DMS53 treated with DMSO at 0.1 percent for 48 hours (cell line): ENCODE data around the gene EDAR.

ENCODE experiments used
- DNase-seq: peaks from one replicate; lab custom pipeline; 2025; ENCODE audit not compliant: unreplicated experiment; lab: John Stamatoyannopoulos, UW

The EDAR gene

DNA sequence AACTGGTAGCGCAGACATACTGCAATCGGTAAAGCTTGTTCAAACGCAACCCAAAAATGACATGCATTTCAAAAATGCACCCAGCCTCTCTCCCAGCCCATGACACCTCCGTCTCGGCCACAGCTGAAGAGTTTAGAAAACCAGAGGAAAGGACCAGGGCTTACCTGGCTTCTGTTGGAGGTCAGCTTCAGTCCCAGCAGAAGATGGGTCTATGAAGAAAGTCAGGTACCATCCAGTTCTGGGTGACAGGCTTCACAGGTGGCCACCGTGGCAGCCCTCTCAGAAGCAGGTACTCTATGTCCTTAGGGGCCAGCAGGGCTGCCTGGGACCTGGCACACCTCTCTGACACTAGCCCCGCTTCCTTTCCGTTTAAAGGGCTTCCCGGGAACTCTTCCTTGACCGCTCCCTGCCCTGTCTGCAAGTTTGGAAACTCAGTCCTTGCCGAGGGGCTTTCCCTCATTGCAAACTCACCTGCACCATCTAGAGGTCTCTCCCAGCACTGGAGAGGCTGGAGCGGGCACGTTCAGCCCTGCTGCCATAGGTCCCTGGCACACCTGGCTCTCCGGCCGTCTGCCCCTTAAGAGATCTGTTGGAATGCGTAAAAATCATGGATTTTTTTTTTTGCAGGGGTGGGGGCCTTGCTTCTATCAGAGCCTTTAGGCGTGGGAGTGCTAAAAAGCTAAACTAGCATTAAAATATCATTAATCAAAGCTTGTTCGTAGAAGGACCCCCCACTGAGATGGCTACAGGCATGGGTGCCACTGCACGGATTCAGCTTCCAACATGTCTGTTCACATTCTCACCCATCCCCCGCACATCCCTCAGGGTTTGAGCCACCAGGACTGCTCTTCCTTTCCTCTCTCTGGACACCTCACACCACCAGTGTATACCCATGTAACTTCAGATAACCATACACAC is at the start of gene EDAR:
EDAR (minus strand) TSS at position 425 of the 918 bp plus-strand sequence. CDS start 58,206 bp downstream, outside the sequence.
- DNase-seq = peak; percentile 39

DNA sequence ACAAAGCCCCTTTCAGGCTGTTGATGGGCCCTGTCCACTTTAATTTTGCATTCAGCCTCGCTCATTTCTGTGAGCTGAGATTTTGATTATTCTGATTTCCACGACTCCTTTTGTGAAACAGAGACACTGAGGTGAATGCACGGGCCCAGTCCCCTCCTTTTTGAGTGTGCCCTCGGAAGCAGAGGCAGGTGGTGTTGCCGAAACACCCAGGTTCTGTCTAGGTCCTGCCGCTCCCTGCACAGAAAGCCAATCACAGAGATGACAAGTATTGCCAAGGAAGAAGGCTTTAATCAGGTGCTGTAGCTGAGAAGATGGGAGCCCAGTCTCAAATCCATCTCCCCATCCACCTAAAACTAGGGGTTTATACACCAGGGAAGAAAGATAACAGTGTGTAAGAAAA is 44.2 kb upstream of the EDAR start:
- no peak for DNase-seq

DNA sequence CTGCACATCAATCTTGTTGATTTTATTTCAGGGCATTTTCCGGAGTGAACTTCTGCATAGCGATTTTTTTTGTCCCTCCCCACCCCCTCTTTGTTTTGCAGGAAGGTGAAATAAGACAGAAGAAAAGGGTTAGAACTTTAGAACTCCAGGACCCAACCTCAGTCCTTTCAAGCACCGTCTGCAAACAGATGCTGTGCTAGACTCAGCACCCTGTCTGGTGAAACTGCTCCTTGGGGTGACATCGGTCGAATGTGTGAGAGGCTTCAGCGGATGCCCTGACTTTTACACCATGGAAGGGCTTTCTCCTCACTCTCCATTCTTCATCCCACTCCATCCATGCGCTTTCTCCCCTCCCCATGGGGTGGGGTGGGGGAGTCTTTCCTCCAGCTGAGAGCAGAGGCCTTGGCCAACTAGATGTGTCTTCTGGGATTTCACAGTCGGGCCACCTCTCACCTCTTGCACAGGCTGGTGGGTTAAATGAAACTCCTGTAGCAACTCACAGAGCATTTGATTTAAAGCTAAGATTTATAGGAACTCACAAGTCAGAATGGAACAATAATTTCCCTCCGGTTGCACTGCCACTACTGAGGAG is 43.3 kb upstream of the EDAR start:
- no peak for DNase-seq

DNA sequence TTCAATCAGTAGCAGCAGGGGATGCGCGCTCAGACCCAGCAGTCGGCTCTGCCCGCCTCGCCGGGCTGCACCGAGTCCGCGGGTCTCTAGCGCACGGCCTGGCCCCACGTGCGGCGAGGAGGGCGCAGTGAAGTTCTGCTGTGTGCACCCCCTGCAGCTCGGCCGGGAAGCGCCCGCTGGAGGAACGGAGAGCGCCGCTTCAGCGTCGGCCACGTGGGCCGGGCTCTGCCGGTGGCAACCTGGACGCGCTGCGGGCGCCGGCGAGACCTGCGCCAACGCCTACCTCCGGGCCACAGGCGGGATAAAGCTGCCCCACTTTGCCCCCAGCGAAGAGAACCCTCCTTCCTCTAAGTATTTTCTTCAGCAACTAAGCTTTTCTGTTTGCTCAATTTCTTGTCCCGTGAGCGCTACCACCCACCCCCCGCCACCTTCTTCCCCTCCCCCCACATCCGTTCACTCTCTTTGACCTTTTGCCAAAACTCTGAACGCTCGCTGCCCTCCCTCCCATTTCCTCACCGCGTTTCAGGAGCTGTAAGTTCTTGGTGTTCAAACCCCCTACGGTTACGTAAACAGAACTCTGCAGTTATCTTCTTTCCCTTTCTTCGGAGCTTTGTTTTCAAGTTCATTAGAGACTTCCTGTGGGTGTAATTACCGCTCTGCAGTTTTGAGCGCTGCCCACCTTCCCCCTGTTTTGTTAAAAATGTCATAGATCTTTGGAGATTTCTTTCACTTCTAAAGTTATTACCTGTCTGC is 42.6 kb upstream of the EDAR start:
- peak; percentile 18 for DNase-seq

- DNase-seq = no peak
These were observed 42.0 kb upstream of the EDAR start for GRCh38 chr2:109030870-109031475.

DNA sequence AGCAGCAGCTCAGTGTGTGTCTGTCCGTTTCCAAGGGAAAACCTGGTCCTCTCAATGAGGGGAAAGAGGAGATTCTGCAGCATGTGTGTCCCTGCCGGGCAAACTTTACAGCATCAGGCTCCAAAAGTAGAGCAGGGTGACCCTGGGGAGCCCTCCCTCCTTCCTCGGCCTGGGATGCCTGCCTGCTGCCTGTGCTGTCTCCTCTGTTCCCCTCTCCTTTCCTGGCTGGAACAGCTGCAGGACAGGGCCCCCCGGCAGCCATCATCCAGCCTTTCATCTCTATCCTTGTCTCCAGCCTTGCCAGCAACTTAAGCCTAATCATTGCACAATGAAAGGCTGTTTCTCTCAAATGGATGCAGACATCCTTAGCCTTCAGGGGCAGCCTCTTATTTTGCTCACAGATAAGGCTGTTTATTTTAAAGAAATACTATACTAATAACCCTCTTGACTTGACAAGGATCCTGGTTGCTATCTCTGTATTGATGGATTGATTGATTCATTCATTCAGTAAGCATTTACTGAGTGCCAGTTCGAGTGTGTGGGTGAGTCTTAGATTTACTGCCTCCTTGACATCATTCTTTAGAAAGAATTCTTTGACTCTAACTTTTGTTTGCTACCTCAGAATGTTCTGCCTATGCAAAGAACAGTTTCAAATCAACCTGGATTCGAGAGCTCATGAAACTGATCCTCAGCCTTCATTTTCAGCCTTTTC is 40.6 kb upstream of the EDAR start:
- DNase-seq = no peak

GRCh38 chr2:109028738-109029489 is 39.9 kb upstream of the EDAR start:
- no peak for DNase-seq

DNA sequence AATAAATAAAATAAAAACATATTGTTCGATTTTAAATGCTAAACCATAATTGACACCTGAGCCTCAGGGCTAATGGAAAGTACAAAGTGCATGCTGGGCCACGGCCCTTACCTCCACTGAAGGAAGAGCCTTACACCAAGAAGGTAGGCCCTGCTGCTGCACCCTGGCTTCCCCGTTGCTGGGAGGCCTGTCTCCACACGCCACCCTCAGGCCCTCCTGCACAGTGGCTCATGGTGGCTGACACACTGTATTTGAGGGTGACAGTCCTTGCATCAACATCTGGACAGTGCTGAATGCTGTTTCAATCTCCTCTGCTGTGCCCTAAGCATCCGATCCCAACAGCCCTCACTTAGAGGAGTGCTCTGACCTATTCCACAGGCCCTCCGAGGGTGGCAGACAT is 39.3 kb upstream of the EDAR start:
- DNase-seq = no peak

DNA sequence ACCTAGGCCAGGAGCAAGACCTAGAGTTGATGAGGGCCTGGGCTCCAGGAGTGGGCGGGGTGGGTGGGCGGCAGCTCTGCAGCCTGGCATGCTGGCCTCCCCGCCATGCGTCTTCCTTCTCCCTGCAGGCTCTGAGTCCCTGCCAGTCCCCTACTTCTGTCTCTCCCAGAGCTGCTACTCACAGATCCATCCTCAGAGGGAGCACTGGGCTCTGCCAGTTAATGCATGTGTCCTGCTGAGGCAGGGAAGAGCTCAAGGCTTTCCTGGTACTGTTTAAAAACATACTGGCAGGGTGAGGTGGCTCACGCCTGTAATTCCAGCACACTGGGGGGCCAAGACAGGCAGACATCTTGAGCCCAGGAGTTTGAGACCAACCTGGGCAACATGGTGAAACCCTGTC is 38.7 kb upstream of the EDAR start:
- DNase-seq = no peak

DNA sequence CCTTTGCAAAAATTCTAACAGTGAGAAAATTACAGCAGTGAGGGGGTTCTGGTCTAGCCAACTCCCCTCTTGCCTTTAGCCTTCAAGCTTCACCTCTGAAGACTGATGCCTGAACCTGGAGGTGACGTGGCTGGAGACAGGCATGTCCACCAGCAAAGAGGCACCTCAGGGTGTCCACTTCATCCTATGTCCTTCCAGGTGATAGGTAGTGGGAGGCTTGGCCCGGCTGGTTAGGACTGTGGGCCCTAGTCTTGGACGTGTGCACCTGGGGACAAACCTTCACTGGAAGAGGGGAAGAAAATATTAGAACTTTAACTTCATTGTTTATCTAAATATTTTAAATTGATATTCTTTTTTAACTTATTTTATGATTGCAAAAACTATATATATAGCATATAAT is 35.5 kb upstream of the EDAR start:
- DNase-seq = no peak

GRCh38 chr2:109021895-109022300 is 32.9 kb upstream of the EDAR start:
- DNase-seq = no peak

DNA sequence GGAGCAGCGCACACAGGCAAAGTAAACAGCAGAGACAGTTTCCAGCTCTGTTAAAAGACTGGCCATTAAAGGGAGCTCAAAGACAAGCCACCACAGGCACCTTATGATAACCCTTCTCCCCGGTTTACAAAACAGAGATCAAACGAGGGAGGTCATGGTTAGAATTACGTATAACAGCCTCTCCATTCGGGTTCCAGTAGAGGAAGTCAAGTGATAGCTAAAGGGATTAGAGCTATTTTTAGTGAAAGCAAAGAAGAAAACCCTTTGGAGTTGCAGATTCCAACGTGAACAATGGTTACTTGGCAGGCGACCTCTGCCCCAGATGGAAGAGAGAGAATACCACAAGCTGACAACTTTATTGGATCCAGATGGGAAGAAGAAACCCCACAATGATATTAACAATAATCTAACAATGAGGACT is 31.2 kb upstream of the EDAR start:
- peak; percentile 53 for DNase-seq

DNA sequence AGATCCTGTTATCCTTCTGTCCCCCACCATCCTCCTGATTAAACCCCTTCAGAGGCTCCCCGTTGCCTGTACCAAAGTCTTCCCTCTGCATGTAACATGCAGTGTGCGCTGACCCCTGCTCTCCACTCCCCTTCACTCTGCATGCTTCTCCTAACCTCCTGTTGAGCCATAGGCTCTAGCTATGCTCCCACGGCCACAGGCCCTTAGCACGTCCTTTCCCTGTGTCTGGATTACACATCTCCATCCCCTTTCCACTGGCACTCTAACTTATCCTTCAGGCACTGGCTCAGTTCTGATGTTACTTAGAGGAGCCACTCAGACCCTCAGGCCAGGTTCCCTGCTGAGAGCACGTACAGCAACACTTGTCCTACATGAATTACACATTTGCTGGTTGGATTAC is 29.4 kb upstream of the EDAR start:
- no peak for DNase-seq

DNA sequence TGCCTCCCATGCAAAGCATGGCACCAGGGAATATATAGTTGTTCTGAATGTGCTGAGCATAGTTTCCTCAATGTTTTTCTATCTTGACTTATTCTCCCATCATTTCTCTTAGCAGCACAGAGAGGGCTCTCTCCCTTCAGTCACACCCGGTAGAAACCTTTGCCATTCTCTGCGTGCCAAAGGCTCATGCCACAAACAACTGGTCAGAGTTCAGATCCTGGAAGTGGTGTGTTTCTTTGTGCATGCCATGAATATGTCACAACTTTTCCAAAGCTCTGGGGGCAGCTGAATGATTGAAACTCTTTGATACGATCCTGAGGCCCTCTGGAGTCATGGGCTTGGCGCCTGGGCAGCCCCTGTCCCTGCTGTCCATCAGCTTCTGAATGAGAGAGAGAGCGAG is 28.0 kb upstream of the EDAR start:
- DNase-seq = no peak

DNA sequence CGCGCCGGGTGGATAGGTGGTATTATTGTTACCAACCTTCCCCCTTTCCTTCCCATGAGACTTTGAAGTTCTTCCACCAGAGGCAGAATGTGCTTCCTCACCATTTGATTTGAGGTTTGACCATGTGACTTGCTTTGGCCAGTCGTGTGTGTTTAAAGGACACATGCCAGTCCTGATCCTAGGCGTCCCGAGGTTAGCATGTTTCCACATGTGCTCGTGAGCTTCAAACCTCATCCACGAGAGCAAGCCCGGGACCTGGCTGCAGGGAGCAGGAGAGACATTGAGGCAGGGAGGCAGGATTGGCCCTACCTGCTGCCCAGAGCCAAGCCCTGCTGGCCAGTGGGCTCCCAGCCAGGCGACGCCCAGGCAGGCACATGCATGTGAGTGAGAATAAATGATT is 27.4 kb upstream of the EDAR start:
- no peak for DNase-seq

DNA sequence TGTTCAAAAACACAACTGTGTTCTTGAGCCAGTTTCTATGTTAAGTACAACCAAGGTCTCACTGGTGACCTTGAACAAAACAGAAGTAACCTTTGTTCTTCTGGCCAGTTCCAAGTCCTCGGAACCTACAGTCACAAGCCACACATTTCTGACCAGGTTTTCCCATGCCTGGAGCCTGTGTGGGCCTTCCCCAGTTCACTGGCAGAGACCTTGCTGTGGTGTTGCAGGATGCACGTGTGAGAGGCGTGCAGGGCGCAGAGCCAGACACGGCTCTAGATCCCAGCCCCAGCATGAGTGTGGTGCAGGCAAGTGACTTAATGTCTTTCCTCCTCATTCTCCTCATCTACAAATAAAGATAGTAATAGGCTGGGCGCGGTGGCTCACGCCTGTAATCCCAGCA is 25.5 kb upstream of the EDAR start:
- no peak for DNase-seq

- no peak for DNase-seq
These were observed 24.0 kb upstream of the EDAR start for GRCh38 chr2:109013051-109013450.

- no peak for DNase-seq
These were observed 21.0 kb upstream of the EDAR start for GRCh38 chr2:109009920-109010610.

- no peak for DNase-seq
These were observed 18.0 kb upstream of the EDAR start for GRCh38 chr2:109006971-109007370.
